ENCODE measurements around the gene TRIP12.

Gene TRIP12

GRCh38 chr2:229896857-229897256 lies 25.0 kb downstream of the TRIP12 start:
- DNase-seq (ENCODE audit: low spot score) = no peak
- TF ChIP-seq, protein P1, sequence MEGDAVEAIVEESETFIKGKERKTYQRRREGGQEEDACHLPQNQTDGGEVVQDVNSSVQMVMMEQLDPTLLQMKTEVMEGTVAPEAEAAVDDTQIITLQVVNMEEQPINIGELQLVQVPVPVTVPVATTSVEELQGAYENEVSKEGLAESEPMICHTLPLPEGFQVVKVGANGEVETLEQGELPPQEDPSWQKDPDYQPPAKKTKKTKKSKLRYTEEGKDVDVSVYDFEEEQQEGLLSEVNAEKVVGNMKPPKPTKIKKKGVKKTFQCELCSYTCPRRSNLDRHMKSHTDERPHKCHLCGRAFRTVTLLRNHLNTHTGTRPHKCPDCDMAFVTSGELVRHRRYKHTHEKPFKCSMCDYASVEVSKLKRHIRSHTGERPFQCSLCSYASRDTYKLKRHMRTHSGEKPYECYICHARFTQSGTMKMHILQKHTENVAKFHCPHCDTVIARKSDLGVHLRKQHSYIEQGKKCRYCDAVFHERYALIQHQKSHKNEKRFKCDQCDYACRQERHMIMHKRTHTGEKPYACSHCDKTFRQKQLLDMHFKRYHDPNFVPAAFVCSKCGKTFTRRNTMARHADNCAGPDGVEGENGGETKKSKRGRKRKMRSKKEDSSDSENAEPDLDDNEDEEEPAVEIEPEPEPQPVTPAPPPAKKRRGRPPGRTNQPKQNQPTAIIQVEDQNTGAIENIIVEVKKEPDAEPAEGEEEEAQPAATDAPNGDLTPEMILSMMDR (IDR thresholded peaks at IDR 0.05; ENCODE audit: extremely low read depth, insufficient read depth, missing control alignments) = no peak
- in situ Hi-C loops (cut with MboI; ENCODE audit: low pct_unique_long_range_greater_than_20kb, low sequenced_read_pairs, unreplicated experiment) = no loop called here

- no peak for DNase-seq (ENCODE audit: low spot score)
- in situ Hi-C loops (cut with MboI; ENCODE audit: low pct_unique_long_range_greater_than_20kb, low sequenced_read_pairs, unreplicated experiment) = no loop called here
These were observed 32.8 kb downstream of the TRIP12 start for GRCh38 chr2:229889023-229889422.

DNA sequence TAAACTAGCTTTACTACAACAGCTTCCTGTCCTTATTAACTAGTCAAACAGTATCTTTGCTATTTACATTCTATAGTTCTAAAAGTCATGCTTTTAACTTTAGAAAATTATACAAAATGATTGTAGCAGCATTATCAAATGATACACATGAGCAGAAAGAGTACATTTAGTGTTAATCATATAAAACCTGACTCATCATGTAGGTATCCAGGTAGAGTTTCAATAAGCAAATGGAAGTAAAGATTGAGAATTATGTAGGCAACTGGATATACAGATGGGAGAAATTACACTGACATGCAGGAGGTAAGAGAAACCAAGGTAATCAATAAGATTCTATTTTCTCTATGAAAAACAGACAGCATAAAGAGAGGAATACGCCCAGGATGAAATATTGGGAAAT lies 33.8 kb downstream of the TRIP12 start:
- DNase-seq (ENCODE audit: low spot score) = no peak
- TF ChIP-seq, protein P1 (IDR thresholded peaks at IDR 0.05; ENCODE audit: extremely low read depth, insufficient read depth, missing control alignments) = no peak
- in situ Hi-C loops (cut with MboI; ENCODE audit: low pct_unique_long_range_greater_than_20kb, low sequenced_read_pairs, unreplicated experiment) = no loop called here

More at GRCh38 chr2:229889023-229889422, 32.8 kb downstream of the TRIP12 start:
- TF ChIP-seq, protein P1 (IDR thresholded peaks at IDR 0.05; ENCODE audit: extremely low read depth, insufficient read depth, missing control alignments) = no peak

GRCh38 chr2:229887441-229887840 lies 34.4 kb downstream of the TRIP12 start:
- no peak for DNase-seq (ENCODE audit: low spot score)
- TF ChIP-seq, protein P1 (IDR thresholded peaks at IDR 0.05; ENCODE audit: extremely low read depth, insufficient read depth, missing control alignments) = no peak
- in situ Hi-C loops (cut with MboI; ENCODE audit: low pct_unique_long_range_greater_than_20kb, low sequenced_read_pairs, unreplicated experiment) = no loop called here

- in situ Hi-C loops (cut with MboI; ENCODE audit: low pct_unique_long_range_greater_than_20kb, low sequenced_read_pairs, unreplicated experiment) = no loop called here
- peak; percentile 21 for DNase-seq (ENCODE audit: low spot score)
- TF ChIP-seq, protein P1 (IDR thresholded peaks at IDR 0.05; ENCODE audit: extremely low read depth, insufficient read depth, missing control alignments) = peak; percentile 30
These were observed 36.8 kb downstream of the TRIP12 start for GRCh38 chr2:229884775-229885699.

GRCh38 chr2:229882583-229882982 lies 39.2 kb downstream of the TRIP12 start:
- DNase-seq (ENCODE audit: low spot score) = no peak
- in situ Hi-C loops (cut with MboI; ENCODE audit: low pct_unique_long_range_greater_than_20kb, low sequenced_read_pairs, unreplicated experiment) = no loop called here
- TF ChIP-seq, protein P1 (IDR thresholded peaks at IDR 0.05; ENCODE audit: extremely low read depth, insufficient read depth, missing control alignments) = no peak
